ENCODE results near the gene PDXP.
"Not testable (repeated sequence)": the region's sequence is repeated elsewhere in the genome, so short reads cannot be mapped to it uniquely, and the experiment has no call there.

PDXP gene

DNA sequence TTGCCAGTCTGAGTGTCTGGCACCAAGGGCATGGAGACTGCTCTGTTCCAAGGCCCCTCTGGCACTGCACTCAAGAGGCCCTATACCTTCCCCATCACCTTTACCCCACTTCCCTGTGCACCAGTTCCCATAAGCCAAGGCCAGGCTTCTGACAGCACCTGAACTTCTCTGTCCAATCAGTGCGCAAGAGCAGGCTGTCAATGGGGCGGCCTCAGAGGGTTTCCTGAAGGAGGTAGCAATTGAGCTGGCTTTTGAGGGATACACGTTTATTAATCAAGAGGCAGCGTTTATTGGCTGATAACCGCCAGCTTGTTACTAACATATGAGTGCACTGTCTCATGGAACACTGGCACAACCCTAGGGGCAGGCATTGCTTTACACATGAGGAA lies 17.0 kb upstream of the PDXP start:
- peak overlapping the region; percentile 83 for H3K27ac ChIP-seq
- no peak for DNase-seq (ENCODE audit: low read depth, low spot score)

DNA sequence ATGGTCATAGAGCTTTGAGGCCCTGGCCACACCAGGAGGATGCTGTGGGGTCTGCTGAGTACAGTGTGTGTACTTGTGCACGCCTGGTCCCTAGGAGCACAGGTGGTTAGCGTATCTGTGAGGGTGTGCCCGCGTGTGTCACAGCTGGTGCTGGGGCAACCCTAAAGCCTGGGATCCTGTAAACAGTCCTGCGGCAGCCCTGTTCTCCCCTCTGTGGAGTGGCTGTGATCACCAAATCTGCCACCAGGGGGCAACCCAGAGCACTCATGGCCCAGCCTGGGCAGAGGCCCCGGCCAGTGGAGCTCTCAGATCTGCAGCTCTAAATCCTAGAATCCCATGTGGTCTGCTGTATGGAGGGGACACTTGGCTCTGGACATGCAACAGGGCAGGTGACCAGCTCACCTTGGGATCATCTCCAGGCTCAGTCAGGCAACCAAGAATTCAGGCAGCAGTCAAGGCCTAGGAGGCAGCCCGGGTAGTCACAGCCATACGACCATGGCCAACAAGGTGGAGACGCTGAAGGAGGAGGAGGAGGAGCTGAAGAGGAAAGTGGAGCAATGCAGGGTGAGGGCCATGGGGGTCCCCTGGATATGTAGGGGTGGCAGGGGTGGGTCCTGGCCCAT lies 15.2 kb upstream of the PDXP start:
- no peak for DNase-seq (ENCODE audit: low read depth, low spot score)
- H3K27ac ChIP-seq, result no peak overlapping the region

DNA sequence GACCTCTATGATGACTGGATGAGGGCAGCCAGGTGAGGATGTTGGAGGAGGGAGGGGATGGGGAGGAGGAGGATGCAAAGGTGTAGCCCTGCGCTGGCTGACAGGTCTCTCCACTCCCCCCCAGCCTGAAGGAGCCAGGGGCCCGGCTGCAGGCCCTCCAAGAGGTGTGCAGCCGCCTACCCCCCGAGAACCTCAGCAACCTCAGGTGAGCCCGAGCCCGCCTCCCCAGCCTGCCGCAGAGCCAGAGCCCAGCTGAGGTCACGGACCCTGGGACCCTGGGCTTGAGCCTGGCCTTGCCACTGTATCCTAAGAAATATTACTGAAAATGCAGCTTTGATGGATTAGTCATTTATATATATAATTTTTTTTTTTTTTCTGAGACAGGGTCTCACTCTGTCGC lies 11.2 kb upstream of the PDXP start:
- no peak for DNase-seq (ENCODE audit: low read depth, low spot score)
- no peak overlapping the region for H3K27ac ChIP-seq

DNA sequence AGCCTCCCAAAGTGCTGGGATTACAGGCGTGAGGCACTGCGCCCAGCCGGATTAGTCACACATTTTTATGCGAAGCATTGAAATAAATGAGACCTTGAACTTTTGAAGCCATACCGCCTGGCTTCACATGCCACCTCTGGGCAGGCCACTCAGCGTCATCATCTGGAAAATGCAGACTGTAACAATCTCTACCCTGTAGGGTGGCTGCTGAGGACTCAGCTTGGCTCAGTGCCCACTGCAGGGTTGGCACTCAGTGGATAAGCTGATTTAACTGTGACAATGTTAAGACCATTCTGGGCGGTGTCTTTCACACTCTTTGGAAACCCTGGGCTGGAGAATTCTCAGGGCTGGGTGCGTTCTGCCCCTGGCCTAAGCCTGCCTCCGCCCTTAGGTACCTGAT lies 10.6 kb upstream of the PDXP start:
- no peak for DNase-seq (ENCODE audit: low read depth, low spot score)
- H3K27ac ChIP-seq, result no peak overlapping the region

DNA sequence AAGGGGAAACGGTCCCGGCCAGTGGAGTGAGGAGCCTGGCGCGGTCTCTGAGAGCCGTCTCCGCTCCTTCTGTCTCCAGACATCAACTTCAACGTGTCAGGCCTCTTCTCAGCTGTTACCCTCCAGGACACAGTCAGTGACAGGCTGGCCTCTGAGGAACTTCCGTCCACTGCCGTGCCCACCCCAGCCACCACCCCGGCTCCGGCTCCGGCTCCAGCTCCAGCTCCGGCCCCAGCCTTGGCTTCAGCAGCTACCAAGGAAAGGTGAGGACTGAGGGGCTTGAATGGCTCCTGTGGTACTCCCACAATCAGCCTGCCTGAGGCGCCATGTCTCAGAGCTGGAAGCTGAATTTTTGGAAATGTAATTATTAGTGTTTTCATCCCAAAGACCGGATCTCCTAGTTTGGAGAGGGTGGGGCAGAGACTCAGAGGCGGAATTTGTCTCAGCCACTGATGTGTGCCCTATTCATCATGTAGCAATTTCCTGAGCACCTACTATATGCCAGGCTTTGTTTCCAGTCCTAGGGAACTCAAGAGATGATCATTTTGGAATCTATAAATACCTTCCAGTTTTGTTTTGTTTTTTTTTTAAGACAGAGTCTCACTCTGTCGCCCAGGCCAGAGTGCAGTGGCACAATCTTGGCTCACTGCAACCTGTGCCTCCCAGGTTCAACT lies 7.9 kb upstream of the PDXP start:
- DNase-seq (ENCODE audit: low read depth, low spot score), result no peak
- H3K27ac ChIP-seq, result no peak overlapping the region

DNA sequence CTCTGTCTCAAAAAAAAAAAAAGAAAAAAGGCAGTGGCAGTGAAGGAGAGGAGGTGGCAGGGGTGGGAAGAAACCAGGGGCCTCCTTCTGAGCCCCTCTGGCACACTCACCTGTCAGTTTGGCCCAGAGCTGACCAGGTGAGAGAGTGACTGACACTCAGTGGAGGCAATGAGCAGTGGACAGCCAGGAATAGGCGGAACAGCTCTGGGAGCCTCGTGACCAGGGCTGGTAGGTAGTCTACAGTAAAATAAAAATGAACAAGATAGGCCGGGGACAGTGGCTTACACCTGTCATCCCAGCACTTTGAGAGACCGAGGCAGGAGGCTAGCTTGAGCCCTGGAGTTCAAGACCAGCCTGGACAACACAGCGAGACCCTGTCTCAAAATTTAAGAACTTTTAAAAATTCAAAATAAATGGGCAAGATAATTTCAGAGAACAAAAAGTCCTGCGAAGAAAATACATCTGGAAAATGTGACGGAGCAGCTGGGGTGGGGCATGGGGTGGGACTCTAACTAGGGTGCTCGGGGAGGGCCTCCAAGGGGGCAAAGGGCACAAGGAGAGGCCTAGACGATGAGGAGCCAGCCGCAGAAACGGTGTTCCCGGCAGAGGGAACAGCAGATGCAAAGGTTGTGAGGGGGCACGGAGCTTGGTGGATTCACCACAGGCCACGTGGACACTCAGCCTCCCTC lies 3.8 kb upstream of the PDXP start:
- DNase-seq (ENCODE audit: low read depth, low spot score), result no peak
- H3K27ac ChIP-seq, result no peak overlapping the region

DNA sequence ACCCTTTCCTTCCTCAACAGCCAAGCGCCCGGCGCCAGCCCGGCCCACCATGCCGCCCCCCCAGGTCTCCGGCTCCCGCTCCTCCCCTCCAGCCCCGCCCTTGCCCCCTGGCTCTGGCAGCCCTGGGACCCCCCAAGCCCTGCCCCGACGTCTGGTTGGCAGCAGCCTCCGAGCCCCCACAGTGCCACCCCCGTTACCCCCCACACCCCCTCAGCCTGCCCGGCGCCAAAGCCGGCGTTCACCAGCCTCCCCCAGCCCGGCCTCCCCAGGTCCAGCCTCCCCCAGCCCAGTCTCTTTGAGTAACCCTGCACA lies 3.3 kb upstream of the PDXP start:
- no peak for DNase-seq (ENCODE audit: low read depth, low spot score)
- no peak overlapping the region for H3K27ac ChIP-seq

DNA sequence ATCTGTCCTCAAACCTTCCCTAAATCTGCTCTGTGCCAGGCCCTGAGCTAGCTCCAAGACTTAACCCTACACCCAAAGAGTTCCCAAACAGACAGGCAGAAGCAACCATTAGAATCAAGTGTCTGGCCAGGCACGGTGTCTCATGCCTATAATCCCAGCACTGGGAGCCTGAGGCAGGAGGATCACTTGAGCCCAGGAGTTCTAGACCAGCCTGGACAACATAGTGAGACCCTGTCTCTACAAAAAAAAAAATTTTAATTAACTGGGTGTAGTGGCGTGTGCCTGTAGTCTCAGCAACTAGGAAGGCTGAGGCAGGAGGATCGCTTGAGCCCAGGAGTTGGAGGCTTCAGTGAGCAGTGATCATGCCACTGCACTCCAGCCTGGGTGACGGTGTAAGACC lies 1.9 kb upstream of the PDXP start:
- not testable (repeated sequence) for DNase-seq (ENCODE audit: low read depth, low spot score); H3K27ac ChIP-seq

DNA sequence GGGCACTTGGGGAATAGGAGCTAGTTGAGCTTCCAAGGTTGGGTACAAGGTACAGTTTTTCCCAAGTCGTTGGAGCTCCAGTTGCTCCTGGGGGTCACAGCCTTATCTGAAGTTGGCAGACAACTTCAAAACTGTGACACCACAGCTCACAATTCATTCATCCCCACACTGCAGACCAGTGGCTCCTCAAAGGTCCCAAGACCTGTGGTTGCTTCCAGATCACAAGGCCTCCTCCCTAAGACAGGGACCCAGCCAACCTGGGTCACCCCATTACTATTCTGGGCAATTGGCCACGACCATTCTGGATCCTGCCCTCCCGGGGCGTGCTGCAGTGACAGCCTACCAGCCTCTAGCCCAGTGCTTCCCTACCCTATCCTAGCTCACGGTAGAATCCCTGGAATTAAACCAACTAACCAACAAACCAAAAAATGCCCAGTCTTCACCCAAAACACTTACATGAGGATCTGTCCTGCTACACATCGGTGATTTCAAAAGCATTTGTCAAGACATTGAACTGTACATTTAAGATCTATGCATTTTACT lies 862 bp upstream of the PDXP start:
- H3K27ac ChIP-seq, result peak overlapping the region; percentile 25
- DNase-seq (ENCODE audit: low read depth, low spot score), result no peak

DNA sequence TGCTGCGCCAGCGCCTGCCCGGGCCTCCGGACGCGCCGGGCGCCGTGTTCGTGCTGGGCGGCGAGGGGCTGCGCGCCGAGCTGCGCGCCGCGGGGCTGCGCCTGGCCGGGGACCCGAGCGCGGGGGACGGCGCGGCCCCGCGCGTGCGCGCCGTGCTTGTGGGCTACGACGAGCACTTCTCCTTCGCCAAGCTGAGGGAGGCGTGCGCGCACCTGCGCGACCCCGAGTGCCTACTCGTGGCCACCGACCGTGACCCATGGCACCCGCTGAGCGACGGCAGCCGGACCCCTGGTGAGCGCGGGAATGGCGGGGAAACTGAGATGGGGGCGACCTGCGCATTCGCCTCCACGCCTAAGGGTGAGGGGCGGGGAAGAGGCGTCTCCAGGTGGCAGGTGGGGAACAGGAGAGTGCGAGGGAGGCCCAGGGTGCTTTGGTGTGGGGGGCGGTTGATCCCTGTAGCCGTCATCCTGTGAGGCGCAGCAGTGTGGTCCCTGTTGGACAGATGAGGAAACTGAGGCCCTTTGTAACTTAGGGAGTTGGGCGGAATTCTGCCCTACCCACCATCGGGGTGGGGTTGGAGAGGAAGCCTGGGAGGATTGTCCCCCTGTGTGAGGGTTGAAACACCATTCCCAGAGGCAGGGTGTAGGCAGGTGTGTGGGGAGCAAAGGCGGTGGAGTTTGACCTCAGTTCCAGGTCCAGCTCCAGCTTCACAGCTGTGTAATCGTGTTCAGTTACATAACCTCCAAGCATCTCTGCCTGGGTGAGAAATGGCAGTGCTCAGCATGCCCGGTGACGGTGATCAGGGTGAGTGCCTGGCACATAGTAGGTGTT lies 758 bp downstream of the PDXP start:
- DNase-seq (ENCODE audit: low read depth, low spot score), result no peak
- H3K27ac ChIP-seq, result no peak overlapping the region

DNA sequence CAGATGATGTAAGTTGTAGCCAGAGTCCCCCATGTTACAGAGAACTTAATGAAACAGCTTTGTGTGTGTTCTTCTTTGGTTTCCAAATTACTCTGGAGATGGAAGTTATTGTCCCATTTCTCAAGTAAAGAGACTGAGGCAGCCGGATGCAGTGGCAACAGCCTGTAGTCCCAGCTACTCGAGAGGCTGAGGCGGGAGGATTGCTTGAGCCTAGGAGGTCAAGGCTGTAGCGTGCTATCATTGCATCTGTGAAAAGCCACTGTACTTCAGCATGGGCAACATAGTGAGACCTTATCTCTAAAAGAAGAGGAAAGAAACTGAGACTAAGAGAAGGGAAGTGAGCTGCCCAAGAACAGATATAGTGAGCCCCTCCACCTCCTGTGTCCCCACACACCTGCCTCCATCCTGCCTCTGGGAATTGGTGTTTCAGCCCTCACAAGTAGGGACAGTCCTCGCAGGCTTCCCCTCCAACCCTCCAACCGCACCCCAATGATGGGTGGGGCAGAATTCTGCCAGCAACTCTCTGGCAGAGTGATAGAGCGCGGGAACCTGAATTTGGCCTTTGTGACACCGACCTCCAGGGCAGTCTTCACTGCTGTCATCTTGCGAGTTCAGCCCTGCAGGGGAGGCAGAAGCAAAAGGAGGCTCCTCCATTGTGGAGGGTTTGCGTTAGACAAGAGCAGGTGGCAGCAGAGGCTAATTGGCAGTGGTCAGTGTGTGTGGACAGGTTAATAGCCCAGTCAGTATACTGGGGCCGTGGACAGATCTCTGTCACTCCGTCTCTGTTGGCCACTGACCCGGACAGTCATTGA lies 1.6 kb downstream of the PDXP start:
- H3K27ac ChIP-seq, result no peak overlapping the region
- DNase-seq (ENCODE audit: low read depth, low spot score), result no peak

DNA sequence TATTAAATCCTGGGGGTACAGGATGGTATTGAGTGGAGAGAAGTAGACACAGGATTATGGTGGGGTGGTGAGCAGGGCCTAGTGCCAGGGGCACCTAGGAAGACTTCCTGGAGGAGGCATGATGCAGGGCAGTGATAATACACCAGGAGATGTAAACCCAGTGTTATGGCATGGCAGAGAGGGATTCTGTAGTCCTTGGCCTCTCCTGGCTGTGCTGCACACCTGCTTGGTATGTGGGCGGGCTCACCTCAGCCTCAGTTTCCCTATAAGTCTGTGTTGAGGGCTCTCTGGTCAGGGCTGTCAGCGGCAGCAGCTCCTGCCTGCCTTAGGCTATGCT lies 2.2 kb downstream of the PDXP start:
- DNase-seq (ENCODE audit: low read depth, low spot score), result no peak
- H3K27ac ChIP-seq, result no peak overlapping the region

DNA sequence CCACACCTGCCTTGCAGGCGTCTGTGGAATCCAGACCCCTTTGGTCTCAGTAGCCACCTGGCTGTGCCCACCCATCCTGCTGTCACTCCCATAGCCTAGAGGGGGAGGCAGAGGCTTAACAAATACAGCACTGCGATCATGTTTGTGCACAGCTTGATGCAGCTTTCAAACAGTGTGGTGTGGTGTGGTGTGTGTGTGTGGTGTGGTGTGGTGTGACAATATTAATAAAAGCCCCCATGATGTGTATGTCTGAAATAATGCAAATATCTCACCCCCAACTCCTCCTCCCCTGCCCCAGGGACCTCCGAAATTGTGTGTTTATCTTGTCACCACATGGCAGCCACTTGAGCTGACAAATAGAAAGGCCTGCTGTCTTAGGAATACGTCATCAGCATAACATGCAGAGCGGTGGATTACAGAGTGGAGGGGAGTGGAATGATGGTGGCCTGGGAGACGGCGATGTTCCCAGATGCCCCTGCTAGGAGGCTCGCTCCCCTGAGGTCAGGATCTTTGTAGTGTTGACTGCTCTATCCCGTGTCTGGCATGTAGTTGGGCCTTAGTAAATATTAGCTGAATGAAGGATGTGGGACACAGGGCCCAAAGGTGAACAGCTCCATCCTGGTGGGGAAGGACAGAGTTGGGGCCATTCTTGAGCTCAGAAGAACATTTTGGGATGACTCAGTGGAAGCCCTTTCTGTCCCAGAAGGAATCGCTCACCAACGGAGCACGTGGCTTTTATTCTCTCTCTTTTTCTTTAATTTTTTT lies 2.8 kb downstream of the PDXP start:
- H3K27ac ChIP-seq, result no peak overlapping the region
- no peak for DNase-seq (ENCODE audit: low read depth, low spot score)

DNA sequence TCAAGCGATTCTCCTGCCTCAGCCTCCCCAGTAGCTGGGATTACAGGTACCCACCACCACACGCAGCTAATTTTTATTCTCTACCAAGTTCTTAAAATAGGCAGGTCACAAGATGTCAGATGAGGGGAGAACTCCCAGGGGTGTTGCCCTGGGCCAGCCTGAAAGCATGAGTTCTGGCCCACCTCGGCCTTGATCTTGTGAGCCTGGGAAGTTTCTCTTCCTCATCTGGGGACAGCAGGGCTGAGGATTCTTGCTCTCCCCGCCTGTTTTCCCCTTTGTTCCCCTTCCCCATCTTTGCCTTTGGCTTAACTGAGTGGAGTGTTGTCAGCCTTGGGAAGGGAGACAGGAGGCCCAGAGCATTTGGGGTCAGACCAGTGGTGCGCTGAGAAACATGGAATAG lies 3.5 kb downstream of the PDXP start:
- no peak overlapping the region for H3K27ac ChIP-seq
- DNase-seq (ENCODE audit: low read depth, low spot score), result no peak

DNA sequence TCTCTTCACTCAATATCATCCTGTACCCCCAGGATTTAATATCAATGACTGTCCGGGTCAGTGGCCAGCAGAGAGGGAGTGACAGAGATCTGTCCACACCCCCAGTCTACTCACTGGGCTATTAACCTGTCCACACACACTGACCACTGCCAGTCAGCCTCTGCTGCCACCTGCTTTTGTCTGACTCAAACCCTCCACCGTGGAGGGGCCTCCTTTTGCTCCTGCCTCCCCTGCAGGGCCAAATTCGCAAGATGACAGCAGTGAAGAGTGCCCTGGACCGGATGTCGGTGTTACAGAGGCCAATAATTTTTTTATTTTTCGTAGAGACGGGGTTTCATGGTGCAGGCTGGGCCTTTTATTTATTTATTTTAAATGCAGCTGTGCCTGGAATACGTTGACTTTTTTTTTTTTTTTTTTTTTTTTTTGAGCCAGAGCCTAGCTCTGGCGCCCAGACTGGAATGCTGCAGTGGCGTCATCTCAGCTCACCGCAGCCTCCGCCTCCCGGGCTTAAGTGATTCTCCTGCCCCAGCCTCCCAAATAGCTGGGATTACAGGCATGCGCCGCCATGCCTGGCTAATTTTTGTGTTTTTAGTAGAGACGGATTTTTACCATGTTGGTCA lies 5.1 kb downstream of the PDXP start:
- no peak overlapping the region for H3K27ac ChIP-seq

DNA sequence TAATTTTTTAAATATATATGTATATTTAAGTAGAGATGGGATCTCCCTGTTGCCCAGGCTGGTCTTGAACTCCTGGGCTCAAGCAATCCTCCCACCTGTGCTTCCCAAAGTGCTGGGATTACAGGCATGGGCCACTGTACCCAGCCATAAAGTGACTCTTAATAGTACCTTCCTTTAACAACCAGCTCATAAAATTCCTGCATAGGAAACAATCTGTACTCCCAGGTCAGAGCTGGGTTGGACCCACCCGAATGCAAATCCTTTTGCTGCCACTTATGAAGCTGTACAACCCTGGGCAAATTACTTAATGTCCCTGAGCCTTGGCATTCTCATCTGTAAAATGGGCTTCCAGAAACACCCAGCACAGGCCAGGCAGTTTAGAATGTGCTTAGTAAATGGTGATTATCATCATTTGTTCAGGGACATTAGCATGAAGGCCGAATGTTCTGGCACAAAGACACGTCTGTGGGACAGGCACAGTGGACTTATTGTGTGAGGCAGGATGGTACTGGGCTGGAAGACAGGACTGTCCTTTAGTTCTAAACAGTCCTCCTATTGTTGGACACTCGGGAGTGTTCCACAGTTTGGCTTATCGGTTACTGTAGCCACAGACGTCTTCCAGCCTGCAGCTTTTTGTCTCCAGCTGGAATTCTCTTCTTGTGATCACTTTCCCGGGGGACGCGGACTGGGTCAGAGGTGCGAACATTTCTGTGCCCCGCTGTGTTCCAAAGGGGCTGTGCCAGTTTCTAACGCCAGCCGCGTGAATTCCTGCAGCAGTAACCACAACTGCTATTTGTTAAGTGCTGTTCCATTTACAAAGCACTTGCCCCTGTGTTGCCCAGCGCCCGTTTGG lies 6.0 kb downstream of the PDXP start:
- DNase-seq (ENCODE audit: low read depth, low spot score), result no peak
- no peak overlapping the region for H3K27ac ChIP-seq

More for the DNA sequence above, 5.1 kb downstream of the PDXP start:
- no peak for DNase-seq (ENCODE audit: low read depth, low spot score)

DNA sequence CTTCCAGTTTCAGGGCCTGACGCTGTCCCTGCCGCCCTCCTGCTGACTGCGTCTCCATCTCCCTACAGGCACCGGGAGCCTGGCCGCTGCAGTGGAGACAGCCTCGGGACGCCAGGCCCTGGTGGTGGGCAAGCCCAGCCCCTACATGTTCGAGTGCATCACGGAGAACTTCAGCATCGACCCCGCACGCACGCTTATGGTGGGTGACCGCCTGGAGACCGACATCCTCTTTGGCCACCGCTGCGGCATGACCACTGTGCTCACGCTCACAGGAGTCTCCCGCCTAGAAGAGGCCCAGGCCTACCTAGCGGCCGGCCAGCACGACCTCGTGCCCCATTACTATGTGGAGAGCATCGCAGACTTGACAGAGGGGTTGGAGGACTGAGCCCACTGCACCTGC lies 7.0 kb downstream of the PDXP start:
- no peak for DNase-seq (ENCODE audit: low read depth, low spot score)
- no peak overlapping the region for H3K27ac ChIP-seq

DNA sequence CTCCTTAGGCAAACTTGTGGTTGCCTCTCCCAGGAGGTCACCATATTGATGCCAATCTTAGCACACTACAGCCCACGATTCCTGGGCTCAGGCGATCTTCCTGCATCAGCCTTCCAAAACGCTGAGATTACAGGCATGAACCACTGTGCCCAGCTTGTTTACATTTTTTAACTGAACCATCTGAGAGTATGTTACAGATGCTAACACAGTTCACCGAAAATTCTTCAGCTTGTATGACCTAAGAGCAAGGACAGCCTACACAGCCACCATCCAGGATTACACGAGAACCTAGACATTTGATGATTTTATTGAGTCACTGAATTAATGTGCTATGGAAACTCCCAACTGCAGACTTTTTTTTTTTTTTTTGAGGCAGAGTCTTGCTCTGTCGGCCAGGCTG lies 11.1 kb downstream of the PDXP start:
- H3K27ac ChIP-seq, result no peak overlapping the region
- no peak for DNase-seq (ENCODE audit: low read depth, low spot score)

Measured in epithelial cell of prostate (primary cell).